BJ (cell line): ENCODE measurements around the gene TEX14. TPM values are rescaled to one million over a fixed set of nuclear protein-coding genes. Genes with fewer than 3 reads are reported as not detected.
A peak's percentile ranks its signal among the peaks of the same experiment; 100 is the strongest.

Experiments
- CTCF ChIA-PET: fragments of 350-600 bp; formaldehyde crosslinking; extraction: SDS; loops from one replicate; lab custom pipeline; 2021; ENCODE audit warnings: antibody characterized with exemption, inconsistent platforms; lab: Yijun Ruan, JAX
- POLR2A ChIA-PET: fragments of 300-600 bp; sonication (Branson Sonifier 250); formaldehyde crosslinking; extraction: SDS; loops from one replicate; lab custom pipeline; 2021; ENCODE audit warnings: antibody characterized with exemption; lab: Charles Lee
- DNase-seq: peaks from one replicate; pipeline ENCODE4 v3.0.0-alpha.2; 2011; ENCODE audit warnings: low read depth
- H3K27me3 ChIP-seq: 2 replicates; pipeline ENCODE4 v1.6.0; 2011; ENCODE audit warnings: low read length; ENCODE audit not compliant: control insufficient read depth, insufficient read depth
- H3K36me3 ChIP-seq: 2 replicates; pipeline ENCODE4 v1.5.1; 2011; ENCODE audit warnings: low read length; ENCODE audit not compliant: control insufficient read depth, insufficient read depth
- H3K4me3 ChIP-seq: 2 replicates; pipeline ENCODE4 v1.5.1; 2011; ENCODE audit warnings: low read depth, mild to moderate bottlenecking, control low read depth, low read length
- polyA plus RNA-seq: library from polyadenylated mRNA; depleted of rRNA; stranded (reverse); fragments of >200 nt; gene quantifications from 2 replicates; pipeline ENCODE4 v1.2.3, GENCODE V29; 2011
- TF ChIP-seq, protein P1 (sequence below): IDR thresholded peaks from 2 replicates; pipeline ENCODE4 v1.5.1; 2011; ENCODE audit warnings: low read depth, mild to moderate bottlenecking, control low read depth, inconsistent platforms, low read length, moderate library complexity; ENCODE audit not compliant: insufficient read depth

The TEX14 gene
- polyA plus RNA-seq, 1 experiment = 0.02 TPM

DNA sequence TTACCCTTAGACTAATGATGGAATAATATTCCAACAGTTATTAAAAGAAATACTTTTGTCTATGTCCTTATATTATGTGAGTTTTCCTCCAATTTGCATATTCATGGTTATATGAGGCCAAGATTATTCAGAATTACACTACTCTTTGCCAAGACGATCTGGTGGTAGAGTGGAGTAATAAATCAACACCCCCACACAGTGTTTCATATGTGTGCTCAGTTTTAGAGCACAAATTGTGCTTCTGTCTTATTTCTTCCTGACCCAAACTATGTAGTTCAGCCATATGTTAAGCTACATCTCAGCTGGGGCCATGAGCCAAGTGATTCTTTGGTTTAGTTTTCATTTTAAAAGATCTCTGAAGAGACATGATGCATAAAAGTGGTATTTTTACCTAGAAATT, 37.0 kb upstream of the TEX14 start:
- Histone ChIP-seq H3K36me3 (no peaks in the 10 kb centered on the region), H3K27me3 (no peaks in the 10 kb centered on the region), H3K4me3 (no peak overlapping the region)
- TF ChIP-seq, protein P1, sequence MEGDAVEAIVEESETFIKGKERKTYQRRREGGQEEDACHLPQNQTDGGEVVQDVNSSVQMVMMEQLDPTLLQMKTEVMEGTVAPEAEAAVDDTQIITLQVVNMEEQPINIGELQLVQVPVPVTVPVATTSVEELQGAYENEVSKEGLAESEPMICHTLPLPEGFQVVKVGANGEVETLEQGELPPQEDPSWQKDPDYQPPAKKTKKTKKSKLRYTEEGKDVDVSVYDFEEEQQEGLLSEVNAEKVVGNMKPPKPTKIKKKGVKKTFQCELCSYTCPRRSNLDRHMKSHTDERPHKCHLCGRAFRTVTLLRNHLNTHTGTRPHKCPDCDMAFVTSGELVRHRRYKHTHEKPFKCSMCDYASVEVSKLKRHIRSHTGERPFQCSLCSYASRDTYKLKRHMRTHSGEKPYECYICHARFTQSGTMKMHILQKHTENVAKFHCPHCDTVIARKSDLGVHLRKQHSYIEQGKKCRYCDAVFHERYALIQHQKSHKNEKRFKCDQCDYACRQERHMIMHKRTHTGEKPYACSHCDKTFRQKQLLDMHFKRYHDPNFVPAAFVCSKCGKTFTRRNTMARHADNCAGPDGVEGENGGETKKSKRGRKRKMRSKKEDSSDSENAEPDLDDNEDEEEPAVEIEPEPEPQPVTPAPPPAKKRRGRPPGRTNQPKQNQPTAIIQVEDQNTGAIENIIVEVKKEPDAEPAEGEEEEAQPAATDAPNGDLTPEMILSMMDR = no peak
- CTCF ChIA-PET = no interaction called here
- no peak for DNase-seq
- POLR2A ChIA-PET = no interaction called here

- Histone ChIP-seq H3K36me3 (no peaks in the 10 kb centered on the region), H3K27me3 (no peaks in the 10 kb centered on the region), H3K4me3 (no peak overlapping the region)
- TF ChIP-seq, protein P1 = no peak
- POLR2A ChIA-PET = no interaction called here
- CTCF ChIA-PET = interaction anchor here (0.6 kb wide), 1 partner anchor 12 kb away, joined by 5 read pairs; no protein-coding TSS in a partner anchor
- DNase-seq = no peak
Observed at GRCh38 chr17:58722696-58723095, 30.9 kb upstream of the TEX14 start.

GRCh38 chr17:58722274-58722673, 30.4 kb upstream of the TEX14 start:
- POLR2A ChIA-PET = no interaction called here
- TF ChIP-seq, protein P1 = no peak
- H3K36me3 ChIP-seq = no peaks in the 10 kb centered on the region
- CTCF ChIA-PET = no interaction called here
- no peak for DNase-seq
- H3K4me3 ChIP-seq = no peak overlapping the region
- no peaks in the 10 kb centered on the region for H3K27me3 ChIP-seq

DNA sequence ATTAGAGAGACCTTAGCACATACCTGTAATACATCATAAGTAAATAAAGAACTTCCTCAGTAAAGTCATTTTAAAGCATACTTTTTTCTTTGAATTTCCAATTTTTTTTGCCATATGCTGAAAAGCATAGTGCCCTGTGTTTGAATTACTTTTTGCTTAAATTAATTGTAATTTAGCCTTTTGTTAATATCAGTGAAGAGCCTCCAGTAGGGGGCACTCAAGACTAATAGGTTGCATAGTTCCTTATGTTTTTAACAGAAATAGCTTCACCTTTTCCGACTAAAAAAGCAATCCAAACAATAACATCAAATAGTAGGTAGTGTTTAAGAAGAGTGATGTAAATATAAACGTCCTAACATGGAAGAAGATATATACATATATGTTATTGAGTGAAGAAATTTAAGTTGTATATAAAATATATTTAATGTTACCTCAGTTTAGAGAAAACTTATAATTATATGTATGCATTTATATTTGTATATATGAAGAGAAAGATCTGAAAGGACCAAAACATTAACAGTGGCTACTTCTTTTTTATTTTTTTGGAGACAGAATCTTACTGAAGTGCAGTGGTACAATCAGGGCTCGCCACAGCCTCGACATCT, 19.2 kb upstream of the TEX14 start:
- H3K4me3 ChIP-seq = no peak overlapping the region
- H3K36me3 ChIP-seq = 0 out of 2 replicates have a peak, but pooled peaks cover 1% of the 10 kb centered on the region
- ChIA-PET CTCF (interaction anchor here (0.6 to 3.5 kb wide), 14 partner anchors 8 to 1816 kb away, joined by 3 to 39 read pairs (median 4); no protein-coding TSS in a partner anchor), POLR2A (no interaction called here)
- no peak for DNase-seq
- TF ChIP-seq, protein P1 = peak; percentile 66
- no peaks in the 10 kb centered on the region for H3K27me3 ChIP-seq

DNA sequence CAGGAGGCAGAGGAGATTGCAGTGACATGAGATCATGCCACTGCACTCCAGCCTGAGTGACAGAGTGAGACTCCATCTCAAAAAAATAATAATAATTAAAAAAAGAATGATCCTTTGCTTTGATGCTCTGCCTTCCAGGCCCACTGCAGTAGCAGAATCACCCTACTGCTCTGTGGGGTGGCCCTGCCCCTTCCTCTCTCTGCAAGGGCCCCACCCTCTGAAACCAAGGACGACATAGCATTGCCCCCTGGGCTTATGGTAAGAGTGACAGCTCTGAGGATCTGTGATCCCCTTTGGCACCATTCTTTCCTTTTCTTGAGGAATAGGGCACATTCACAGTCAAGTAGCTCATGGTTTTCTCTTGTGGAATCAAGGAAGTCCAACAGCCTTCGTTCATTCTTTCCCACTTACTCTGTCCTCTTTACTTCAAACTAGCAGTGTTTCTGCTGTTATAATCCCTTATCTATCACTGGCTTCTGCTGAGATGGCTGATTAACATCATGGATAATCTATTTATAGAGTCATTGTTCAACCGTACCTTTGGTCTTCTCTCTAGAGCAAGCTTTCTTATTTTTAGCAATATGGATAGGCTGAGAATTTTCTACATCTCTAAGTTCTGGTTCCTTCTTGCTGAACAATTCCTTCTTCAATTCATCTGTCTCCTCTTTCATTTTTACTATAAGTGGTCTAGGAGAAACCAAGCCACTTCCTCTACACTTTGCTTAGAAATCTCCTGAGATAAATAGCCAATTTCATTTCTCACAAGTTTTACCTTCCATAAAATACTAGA, 14.7 kb upstream of the TEX14 start:
- no peak for DNase-seq
- POLR2A ChIA-PET = no interaction called here
- TF ChIP-seq, protein P1 = no peak
- H3K36me3 ChIP-seq = peaks cover 1% of the 10 kb centered on the region; the same call in 1 of the 2 replicates
- H3K27me3 ChIP-seq = no peaks in the 10 kb centered on the region
- CTCF ChIA-PET = interaction anchor here (0.9 to 2.4 kb wide), 2 partner anchors 299 to 302 kb away, joined by 3 to 12 read pairs; no protein-coding TSS in a partner anchor
- H3K4me3 ChIP-seq = no peak overlapping the region
